ENCODE measurements around the gene KIR2DL4.

DNA sequence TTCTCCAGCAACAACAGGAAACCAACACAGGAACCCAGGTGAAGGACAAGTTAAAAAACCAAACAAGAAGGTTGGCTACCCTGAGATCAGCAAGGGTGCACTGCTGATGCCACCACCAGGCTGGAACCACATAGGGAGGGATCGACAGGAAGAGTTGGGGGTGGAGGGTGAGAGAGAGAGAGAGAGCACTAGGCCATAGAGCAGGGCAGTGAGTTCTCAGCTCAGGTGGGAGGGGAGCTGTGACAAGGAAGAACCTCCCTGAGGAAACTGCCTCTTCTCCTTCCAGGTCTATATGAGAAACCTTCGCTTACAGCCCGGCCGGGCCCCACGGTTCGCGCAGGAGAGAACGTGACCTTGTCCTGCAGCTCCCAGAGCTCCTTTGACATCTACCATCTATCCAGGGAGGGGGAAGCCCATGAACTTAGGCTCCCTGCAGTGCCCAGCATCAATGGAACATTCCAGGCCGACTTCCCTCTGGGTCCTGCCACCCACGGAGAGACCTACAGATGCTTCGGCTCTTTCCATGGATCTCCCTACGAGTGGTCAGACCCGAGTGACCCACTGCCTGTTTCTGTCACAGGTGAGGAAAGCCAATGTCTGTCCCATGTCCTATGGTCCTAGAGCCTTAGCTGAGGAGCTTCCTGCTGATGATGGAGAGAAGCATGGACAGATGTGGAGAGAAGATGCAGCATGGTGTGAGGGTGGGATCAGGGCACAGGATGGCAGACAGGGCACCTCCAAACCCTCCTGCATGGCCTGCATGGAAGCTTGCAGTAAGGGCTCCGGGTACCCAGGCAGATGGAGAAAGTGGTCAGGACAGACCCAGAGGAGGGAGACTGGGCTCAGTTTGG lies 2.5 kb downstream of the KIR2DL4 start:
- TF ChIP-seq POLR2A (IDR thresholded peaks at IDR 0.05; ENCODE audit: borderline replicate concordance, extremely low read depth, insufficient read depth, insufficient read length) (no peak), CEBPB (IDR thresholded peaks at IDR 0.05; ENCODE audit: low read depth) (no peak), EZH2 (IDR thresholded peaks at IDR 0.05) (no peak), ZFX (IDR thresholded peaks at IDR 0.05) (no peak), JUND (IDR thresholded peaks at IDR 0.05) (no peak), CBX3 (IDR thresholded peaks at IDR 0.05; ENCODE audit: low read depth) (no peak), SIN3A (IDR thresholded peaks at IDR 0.05; ENCODE audit: low read depth) (no peak), POLR2AphosphoS5 (IDR thresholded peaks at IDR 0.05; ENCODE audit: low read depth, low read length) (no peak), RAD21 (IDR thresholded peaks at IDR 0.05; ENCODE audit: low read depth) (no peak), YY1 (IDR thresholded peaks at IDR 0.05; ENCODE audit: extremely low read depth, insufficient replicate concordance, low read depth, low read length) (no peak), EZH2phosphoT487 (IDR thresholded peaks at IDR 0.05; ENCODE audit: borderline replicate concordance) (no peak)
- TF ChIP-seq, protein P1, sequence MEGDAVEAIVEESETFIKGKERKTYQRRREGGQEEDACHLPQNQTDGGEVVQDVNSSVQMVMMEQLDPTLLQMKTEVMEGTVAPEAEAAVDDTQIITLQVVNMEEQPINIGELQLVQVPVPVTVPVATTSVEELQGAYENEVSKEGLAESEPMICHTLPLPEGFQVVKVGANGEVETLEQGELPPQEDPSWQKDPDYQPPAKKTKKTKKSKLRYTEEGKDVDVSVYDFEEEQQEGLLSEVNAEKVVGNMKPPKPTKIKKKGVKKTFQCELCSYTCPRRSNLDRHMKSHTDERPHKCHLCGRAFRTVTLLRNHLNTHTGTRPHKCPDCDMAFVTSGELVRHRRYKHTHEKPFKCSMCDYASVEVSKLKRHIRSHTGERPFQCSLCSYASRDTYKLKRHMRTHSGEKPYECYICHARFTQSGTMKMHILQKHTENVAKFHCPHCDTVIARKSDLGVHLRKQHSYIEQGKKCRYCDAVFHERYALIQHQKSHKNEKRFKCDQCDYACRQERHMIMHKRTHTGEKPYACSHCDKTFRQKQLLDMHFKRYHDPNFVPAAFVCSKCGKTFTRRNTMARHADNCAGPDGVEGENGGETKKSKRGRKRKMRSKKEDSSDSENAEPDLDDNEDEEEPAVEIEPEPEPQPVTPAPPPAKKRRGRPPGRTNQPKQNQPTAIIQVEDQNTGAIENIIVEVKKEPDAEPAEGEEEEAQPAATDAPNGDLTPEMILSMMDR (IDR thresholded peaks at IDR 0.05 in 2 of 3, conservative IDR thresholded peaks at IDR 0.05 in 1 of 3; ENCODE audit: borderline replicate concordance in 1 of 3, insufficient read depth in 1 of 3, low read depth in 2 of 3, low read length in 2 of 3), result no peak
- TF ChIP-seq, protein P2, sequence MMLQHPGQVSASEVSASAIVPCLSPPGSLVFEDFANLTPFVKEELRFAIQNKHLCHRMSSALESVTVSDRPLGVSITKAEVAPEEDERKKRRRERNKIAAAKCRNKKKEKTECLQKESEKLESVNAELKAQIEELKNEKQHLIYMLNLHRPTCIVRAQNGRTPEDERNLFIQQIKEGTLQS (IDR thresholded peaks at IDR 0.05), result no peak
